ENCODE measurements around the gene ZNF468.
"Not testable (repeated sequence)": the region's sequence is repeated elsewhere in the genome, so short reads cannot be mapped to it uniquely, and the experiment has no call there.

Gene ZNF468

DNA sequence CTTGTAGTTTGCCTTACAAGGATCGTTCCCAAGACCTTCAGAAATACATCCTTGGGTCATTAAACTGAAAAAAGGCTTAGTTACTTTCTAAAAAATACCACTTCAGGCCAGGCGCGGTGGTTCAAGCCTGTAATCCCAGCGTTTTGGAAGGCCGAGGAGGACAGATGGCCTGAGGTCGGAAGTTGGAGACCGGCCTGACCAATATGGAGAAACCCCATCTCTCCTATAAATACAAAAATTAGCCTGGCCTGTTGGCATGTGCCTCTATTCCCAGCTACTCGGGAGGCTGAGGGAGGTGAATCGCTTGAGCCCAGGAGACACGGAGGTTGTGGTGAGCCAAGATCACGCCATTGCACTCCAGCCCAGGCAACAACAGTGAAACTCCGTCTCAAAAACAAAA lies 33.7 kb downstream of the ZNF468 start:
- no peak for DNase-seq

DNA sequence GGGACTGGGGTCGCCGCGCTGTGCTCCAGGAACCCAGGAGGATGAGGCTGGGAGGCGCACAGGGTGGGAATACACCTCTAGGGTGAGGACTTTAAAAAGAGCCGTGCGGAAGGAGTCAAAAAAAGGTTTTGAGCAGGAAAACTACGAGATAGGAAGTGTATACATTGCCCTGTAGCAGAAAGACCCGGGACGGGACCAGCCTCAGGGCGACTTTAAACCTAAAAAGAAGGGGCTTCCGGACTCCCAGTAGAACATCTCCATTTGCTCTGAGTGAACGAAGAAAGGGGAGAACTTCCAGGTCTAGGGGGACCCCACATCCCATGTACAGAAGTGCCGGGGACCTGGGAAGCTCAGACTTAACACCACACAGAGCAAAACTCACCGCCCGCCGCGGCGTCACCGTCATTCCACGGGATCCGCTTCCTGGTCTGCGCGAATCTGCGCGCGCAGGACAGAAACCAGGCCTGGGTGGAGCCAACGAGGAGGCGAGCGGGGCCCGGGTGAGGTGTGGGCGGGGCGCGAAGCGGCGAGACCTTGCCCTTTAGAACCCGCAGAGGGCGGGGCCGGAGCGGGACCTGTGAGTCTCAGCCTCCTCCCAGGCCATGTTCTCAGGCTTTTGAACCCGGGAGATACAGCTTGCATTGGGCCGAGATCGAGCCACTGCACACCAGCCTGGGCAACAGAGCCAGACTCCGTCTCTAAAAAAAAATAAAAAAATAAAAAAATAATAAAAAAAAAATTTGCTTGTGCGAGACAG lies 36.0 kb downstream of the ZNF468 start, which contains the start of gene ZNF28:
Gene ZNF28, minus strand, starts transcription at position 430 of the 757 bp plus-strand sequence. CDS start 3,675 bp downstream, outside the sequence.
- peak; percentile 48 for DNase-seq

DNA sequence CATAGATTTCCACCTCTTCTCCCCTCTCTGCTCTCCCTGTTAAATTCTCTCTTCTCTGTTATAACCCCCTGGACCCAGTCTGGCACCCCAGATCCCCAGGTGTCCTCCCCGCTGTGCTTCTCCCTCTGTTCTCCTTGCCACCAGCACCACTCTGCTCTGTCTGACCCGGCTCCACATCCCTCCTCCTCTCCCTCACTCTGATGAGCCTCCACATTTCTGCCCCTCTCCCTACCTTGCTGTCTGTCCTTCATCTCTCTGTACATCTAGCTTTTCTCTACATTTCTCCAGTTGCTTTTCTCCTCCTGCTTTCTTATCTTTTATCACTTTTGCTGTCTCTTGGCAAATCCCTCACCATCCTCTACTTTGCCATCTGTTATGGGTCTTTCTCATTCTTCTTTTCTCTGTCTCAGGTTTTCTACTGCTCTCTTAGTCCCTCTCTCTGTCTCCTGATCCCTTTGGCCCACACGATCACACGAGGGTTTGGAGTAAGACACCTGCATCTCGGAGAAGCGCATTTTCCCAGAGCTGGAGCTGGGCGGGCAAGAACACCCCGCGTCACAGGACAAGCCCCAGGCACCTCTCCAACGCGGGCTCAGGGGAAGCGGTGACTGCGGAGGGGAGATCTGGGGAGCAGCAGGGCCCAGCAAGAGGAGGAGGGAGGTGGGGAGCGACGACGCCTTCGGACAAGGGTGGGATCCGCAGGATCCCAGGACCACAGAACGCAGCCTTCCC lies 36.8 kb downstream of the ZNF468 start:
- DNase-seq: peak; percentile 12

DNA sequence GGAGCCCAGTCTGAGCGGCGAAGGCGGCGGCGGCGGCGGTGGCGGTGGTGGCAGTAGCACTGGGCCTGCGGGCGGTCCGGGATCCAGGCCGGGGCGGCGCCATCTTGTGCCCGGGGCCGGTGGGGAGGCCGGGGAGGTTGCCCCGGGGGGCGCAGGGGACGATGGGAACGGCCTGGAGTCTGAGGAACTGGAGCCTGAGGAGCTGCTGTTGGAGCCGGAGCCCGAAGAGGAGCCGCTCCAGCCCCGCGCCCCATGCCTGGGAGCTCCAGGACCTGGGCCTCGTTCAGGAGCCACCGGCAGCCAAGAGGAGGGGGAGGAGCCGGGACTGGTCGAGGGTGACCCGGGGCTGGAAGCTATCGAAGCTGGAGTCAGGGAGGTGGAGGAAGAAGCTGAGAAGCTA lies 47.6 kb downstream of the ZNF468 start:
- no peak for DNase-seq

DNA sequence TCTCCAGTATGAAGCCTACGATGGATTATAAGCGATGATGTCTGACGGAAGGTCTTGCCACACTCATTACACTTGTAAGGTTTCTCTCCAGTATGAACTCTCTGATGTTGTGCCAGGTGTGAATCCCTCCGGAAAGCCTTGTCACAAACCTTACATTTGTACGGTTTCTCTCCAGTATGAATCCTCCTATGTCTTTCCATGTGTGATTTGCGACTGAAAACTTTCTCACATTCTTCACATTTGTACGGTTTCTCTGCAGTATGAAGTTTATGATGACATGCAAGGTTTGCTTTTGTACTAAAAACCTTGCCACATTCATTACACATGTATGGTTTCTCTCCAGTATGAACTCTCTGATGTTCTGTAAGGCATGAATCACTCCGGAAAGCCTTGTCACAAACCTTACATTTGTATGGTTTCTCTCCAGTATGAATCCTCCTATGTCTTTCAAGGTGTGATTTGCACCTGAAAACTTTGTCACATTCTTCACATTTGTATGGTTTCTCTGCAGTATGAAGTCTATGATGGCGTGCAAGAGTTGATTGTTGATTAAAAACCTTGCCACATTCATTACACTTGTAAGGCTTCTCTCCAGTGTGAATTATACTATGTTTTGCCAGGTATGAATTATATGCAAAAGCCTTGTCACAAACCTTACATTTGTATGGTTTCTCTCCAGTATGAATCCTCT lies 57.3 kb downstream of the ZNF468 start:
- DNase-seq: not testable (repeated sequence)

DNA sequence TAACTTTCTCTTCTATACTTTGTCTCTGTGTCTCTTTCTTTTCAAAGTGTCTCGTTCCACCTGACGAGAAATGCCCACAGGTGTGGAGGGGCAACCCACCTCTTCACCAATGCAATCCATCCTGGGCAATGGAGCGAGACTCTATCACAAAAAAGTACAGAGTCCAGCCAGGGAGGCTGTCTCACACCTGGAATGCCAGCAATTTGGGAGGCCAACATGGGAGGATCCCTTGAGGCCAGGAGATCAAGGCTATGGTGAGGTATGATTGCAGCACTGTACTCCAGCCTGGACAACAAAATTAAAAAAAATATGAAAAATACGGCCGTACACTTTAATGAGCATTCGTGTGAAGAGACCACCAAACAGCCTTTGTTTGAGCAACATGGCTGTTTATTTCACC lies 68.0 kb downstream of the ZNF468 start:
- DNase-seq: no peak

Data from stimulated activated CD4-positive, alpha-beta T cell treated with anti-CD3 and anti-CD28 coated beads, Interleukin-12 subunit alpha, Interleukin-12 subunit beta, amount 100 ng/mL, for 4 hours (primary cell).